ENCODE data around the gene SLC8A1.

Gene SLC8A1

GRCh38 chr2:40227210-40227609 is 224.7 kb downstream of the SLC8A1 start:
- FAIRE-seq, result peak; percentile 48
- no peak for DNase-seq (ENCODE audit: insufficient read length, low spot score)

GRCh38 chr2:40226637-40227036 is 225.3 kb downstream of the SLC8A1 start:
- TF ChIP-seq CTCF (IDR thresholded peaks at IDR 0.05; ENCODE audit: insufficient read depth, missing control alignments), result no peak
- DNase-seq (ENCODE audit: insufficient read length, low spot score), result no peak
- FAIRE-seq, result peak; percentile 98

More at GRCh38 chr2:40227210-40227609, 224.7 kb downstream of the SLC8A1 start:
- no peak for TF ChIP-seq CTCF (IDR thresholded peaks at IDR 0.05; ENCODE audit: insufficient read depth, missing control alignments)

- TF ChIP-seq CTCF (IDR thresholded peaks at IDR 0.05; ENCODE audit: insufficient read depth, missing control alignments), result no peak
- FAIRE-seq, result no peak
These were observed 226.2 kb downstream of the SLC8A1 start for GRCh38 chr2:40225670-40226210.

GRCh38 chr2:40224318-40224717 is 227.6 kb downstream of the SLC8A1 start:
- peak; percentile 44 for FAIRE-seq
- no peak for DNase-seq (ENCODE audit: insufficient read length, low spot score)
- no peak for TF ChIP-seq CTCF (IDR thresholded peaks at IDR 0.05; ENCODE audit: insufficient read depth, missing control alignments)

More at GRCh38 chr2:40225670-40226210, 226.2 kb downstream of the SLC8A1 start:
- DNase-seq (ENCODE audit: insufficient read length, low spot score), result no peak

- no peak for TF ChIP-seq CTCF (IDR thresholded peaks at IDR 0.05; ENCODE audit: insufficient read depth, missing control alignments)
- DNase-seq (ENCODE audit: insufficient read length, low spot score) (no peak), FAIRE-seq (no peak)
These were observed 231.5 kb downstream of the SLC8A1 start for GRCh38 chr2:40220177-40220925.

- FAIRE-seq (no peak), DNase-seq (ENCODE audit: insufficient read length, low spot score) (no peak)
- no peak for TF ChIP-seq CTCF (IDR thresholded peaks at IDR 0.05; ENCODE audit: insufficient read depth, missing control alignments)
These were observed 232.7 kb downstream of the SLC8A1 start for GRCh38 chr2:40219141-40219540.

- no peak for FAIRE-seq
- no peak for TF ChIP-seq CTCF (IDR thresholded peaks at IDR 0.05; ENCODE audit: insufficient read depth, missing control alignments)
- no peak for DNase-seq (ENCODE audit: insufficient read length, low spot score)
These were observed 233.2 kb downstream of the SLC8A1 start for GRCh38 chr2:40218679-40219078.
